ENCODE data around the gene CTSH. TPM values are rescaled to one million over a fixed set of nuclear protein-coding genes. Genes with fewer than 3 reads are reported as not detected.

Gene CTSH
- total and polyA plus RNA-seq, 2 experiments from 2014 or later = 19.7 to 19.9 TPM

- no peaks in the 10 kb centered on the region for H3K27me3 ChIP-seq (ENCODE audit: insufficient read depth)
- H4K20me1 ChIP-seq (replicated peaks; ENCODE audit: insufficient read depth) = peaks cover 48% of the 10 kb centered on the region
- no peak overlapping the region for H3K4me2 ChIP-seq
- Mint-ChIP-seq H3K27ac (no peak overlapping the region), H3K4me1 (peaks cover 29% of the 10 kb centered on the region), H3K9me3 (no peaks in the 10 kb centered on the region), H3K36me3 (ENCODE audit: low read depth) (peaks cover 66% of the 10 kb centered on the region), H3K4me3 (no peak overlapping the region), H3K27me3 (ENCODE audit: insufficient read depth, low read depth, poor library complexity) (peaks cover 18% of the 10 kb centered on the region)
- no peaks in the 10 kb centered on the region for H3K9me2 ChIP-seq (ENCODE audit: insufficient read depth)
- TF ChIP-seq STAT1 (IDR thresholded peaks at IDR 0.05; ENCODE audit: unreplicated experiment) (no peak), POLR2AphosphoS5 (IDR thresholded peaks at IDR 0.05; ENCODE audit: low read depth) (no peak), NANOG (IDR thresholded peaks at IDR 0.05; ENCODE audit: borderline replicate concordance) (no peak), REST (IDR thresholded peaks at IDR 0.05; ENCODE audit: unreplicated experiment) (no peak), ZNF114 (CRISPR knock-in tag; IDR thresholded peaks at IDR 0.05) (no peak), ETS1 (IDR thresholded peaks at IDR 0.05) (no peak), EZH2 (IDR thresholded peaks at IDR 0.05; ENCODE audit: low read depth, unreplicated experiment) (no peak), ZNF331 (CRISPR knock-in tag; IDR thresholded peaks at IDR 0.05; ENCODE audit: low read depth) (no peak), CTCF (conservative IDR thresholded peaks at IDR 0.05; ENCODE audit: low read depth in 2 of 2) (no peak), ZNF462 (CRISPR knock-in tag; IDR thresholded peaks at IDR 0.05) (no peak), JUNB (IDR thresholded peaks at IDR 0.05; ENCODE audit: unreplicated experiment) (no peak), EZH2phosphoT487 (IDR thresholded peaks at IDR 0.05; ENCODE audit: unreplicated experiment) (no peak), CREB1 (CRISPR knock-in tag; IDR thresholded peaks at IDR 0.05; ENCODE audit: low read depth) (no peak)
- H3K36me3 ChIP-seq (ENCODE audit: insufficient read depth) = peaks cover 32% of the 10 kb centered on the region
- H3K27ac ChIP-seq (ENCODE audit: low read depth) = no peak overlapping the region
- H3K79me2 ChIP-seq (replicated peaks; ENCODE audit: insufficient read depth) = peaks cover 21% of the 10 kb centered on the region
- no peak for DNase-seq (ENCODE audit: low spot score)
- no peak for ATAC-seq
- peaks cover 34% of the 10 kb centered on the region for H3F3A ChIP-seq (replicated peaks; ENCODE audit: low read depth)
- H3K4me3 ChIP-seq = no peak overlapping the region
- H3K4me1 ChIP-seq (ENCODE audit: insufficient read depth) = peaks cover 3% of the 10 kb centered on the region; the same call in 1 of the 2 replicates
- no peak overlapping the region for H2AFZ ChIP-seq
Observed at GRCh38 chr15:78906316-78906620, 38.6 kb downstream of the CTSH start.
